Fibroblast of the aortic adventitia (primary cell): ENCODE measurements around the gene SBK2. TPM values are rescaled to one million over a fixed set of nuclear protein-coding genes. Genes with fewer than 3 reads are reported as not detected.
A peak's percentile ranks its signal among the peaks of the same experiment; 100 is the strongest.

Experiments used
- DNase-seq: peaks from one replicate; pipeline ENCODE4 v3.0.0-alpha.2; 2010; ENCODE audit warnings: low read depth
- H3K4me3 ChIP-seq: 2 replicates; pipeline ENCODE4 v1.5.1; 2011; ENCODE audit warnings: low read depth, mild to moderate bottlenecking, control low read depth, low read length, moderate library complexity
- total RNA-seq: library from RNA; depleted of rRNA; stranded (reverse); fragments of >200 nt; gene quantifications from 2 replicates; pipeline ENCODE4 v1.2.3, GENCODE V29; 2012; ENCODE audit warnings: low replicate concordance
- TF ChIP-seq, protein P1 (sequence below): IDR thresholded peaks from 2 replicates; pipeline ENCODE4 v1.5.1; 2011; ENCODE audit warnings: mild to moderate bottlenecking, low read length, control low read depth, inconsistent platforms; ENCODE audit not compliant: insufficient read depth

Gene SBK2
- total RNA-seq, 1 donor = not detected

DNA sequence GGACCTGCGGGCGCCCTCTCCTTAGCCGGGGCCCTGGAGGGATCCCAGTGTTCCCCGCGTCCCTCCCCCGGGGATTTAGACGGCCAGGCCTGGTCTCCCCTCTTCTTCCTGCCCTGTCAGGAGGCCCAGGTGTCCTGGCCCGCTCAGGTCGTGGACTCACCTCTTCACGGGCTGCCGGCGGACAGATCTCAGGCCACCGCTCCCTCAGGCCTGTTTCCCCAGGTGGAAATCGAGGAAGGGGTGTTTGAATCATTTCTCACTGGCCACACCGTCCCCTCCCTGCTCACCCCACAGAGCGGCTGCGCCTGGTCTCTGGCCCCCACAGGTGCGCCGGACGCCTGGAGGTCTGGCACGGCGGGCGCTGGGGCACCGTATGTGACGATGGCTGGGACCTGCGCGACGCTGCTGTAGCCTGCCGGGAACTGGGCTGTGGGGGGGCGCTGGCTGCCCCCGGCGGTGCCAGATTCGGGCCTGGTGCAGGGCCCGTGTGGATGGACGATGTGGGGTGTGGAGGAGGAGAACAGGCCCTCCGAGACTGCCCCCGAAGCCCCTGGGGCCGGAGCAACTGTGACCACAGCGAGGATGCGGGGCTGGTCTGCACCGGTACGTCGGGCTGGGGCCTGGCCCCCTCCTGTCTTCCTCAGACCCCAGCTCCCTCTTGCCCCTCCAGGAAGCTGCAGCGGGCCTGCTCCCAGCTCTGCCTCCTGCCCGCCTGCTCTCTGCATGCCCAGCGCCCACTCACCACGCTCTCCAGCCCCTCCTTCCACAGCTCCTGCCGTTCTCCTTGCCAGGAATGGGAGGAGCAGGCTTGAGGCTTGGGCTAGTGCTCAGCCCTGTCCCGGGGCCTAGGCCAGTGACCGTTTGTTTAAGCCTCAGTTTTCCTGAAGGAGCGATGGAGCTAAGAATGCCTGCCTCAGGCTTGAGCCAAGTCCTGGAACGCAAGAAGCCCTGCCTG is 46.2 kb downstream of the SBK2 start:
- TF ChIP-seq, protein P1, sequence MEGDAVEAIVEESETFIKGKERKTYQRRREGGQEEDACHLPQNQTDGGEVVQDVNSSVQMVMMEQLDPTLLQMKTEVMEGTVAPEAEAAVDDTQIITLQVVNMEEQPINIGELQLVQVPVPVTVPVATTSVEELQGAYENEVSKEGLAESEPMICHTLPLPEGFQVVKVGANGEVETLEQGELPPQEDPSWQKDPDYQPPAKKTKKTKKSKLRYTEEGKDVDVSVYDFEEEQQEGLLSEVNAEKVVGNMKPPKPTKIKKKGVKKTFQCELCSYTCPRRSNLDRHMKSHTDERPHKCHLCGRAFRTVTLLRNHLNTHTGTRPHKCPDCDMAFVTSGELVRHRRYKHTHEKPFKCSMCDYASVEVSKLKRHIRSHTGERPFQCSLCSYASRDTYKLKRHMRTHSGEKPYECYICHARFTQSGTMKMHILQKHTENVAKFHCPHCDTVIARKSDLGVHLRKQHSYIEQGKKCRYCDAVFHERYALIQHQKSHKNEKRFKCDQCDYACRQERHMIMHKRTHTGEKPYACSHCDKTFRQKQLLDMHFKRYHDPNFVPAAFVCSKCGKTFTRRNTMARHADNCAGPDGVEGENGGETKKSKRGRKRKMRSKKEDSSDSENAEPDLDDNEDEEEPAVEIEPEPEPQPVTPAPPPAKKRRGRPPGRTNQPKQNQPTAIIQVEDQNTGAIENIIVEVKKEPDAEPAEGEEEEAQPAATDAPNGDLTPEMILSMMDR = no peak
- no peak overlapping the region for H3K4me3 ChIP-seq
- peak; percentile 50 for DNase-seq

DNA sequence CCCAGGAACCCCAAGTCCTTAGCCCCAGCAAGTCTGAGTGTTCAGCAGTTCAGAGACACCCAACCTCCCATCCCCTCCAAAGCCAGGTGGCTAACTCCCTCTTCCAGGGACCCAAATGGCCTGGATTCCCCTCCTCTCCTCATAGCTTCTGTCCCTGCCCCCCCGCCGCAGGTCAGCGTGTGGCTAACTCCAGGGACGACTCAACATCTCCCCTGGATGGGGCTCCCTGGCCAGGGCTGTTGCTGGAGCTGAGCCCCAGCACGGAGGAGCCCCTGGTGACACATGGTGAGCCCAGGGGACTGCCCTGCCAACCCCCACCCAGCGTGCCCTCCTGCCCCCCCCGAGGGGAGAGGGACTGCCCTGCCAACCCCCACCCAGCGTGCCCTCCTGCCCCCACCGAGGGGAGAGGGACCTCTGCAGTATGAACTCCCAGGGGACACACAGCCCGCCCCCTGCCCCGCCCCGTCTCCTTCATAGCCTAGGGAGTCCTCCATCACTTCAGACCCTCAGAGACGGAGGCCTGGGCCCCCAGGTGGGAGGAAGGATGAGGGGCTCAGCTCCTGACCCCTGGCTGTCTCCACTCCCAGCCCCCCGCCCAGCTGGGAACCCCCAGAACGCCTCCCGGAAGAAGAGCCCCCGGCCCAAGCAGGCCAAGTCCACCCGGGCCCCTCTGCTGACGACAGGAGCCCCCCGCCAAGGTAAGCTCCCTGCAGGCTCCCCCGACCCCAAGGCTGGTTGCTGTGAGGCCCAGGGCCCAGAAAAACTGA is 47.0 kb downstream of the SBK2 start:
- DNase-seq = peak; percentile 52
- TF ChIP-seq, protein P1 = no peak
- no peak overlapping the region for H3K4me3 ChIP-seq

DNA sequence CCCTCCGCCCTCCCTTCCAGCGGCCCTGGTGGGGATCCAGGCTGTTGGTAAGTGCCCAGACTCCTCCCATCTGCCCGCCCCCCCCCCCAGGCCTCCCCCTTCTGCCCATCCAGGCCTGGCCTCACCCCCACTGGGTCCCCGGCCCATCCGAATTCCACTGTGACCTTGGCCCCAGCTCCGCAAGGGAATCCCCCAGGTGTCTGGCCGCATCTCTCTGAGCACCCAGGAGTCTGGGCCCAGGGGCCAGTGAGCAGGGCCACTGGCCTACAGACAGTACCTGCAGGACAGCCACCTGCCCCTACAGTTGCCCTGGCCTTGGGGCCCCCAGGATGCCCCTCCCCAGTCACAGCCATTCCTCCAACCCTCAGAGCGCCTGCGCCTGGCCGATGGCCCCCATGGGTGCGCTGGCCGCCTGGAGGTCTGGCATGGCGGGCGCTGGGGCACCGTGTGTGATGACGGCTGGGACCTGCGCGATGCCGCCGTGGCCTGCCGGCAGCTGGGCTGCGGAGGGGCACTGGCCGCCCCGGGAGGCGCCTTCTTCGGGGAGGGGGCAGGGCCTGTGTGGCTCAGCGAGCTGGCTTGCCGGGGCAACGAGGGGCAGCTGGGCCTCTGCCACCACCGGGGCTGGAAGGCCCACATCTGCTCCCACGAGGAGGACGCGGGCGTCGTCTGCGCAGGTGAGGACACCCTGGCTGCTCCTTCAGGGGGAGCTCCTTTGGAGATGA is 47.8 kb downstream of the SBK2 start:
- peak; percentile 31 for DNase-seq
- H3K4me3 ChIP-seq = no peak overlapping the region
- TF ChIP-seq, protein P1 = no peak

DNA sequence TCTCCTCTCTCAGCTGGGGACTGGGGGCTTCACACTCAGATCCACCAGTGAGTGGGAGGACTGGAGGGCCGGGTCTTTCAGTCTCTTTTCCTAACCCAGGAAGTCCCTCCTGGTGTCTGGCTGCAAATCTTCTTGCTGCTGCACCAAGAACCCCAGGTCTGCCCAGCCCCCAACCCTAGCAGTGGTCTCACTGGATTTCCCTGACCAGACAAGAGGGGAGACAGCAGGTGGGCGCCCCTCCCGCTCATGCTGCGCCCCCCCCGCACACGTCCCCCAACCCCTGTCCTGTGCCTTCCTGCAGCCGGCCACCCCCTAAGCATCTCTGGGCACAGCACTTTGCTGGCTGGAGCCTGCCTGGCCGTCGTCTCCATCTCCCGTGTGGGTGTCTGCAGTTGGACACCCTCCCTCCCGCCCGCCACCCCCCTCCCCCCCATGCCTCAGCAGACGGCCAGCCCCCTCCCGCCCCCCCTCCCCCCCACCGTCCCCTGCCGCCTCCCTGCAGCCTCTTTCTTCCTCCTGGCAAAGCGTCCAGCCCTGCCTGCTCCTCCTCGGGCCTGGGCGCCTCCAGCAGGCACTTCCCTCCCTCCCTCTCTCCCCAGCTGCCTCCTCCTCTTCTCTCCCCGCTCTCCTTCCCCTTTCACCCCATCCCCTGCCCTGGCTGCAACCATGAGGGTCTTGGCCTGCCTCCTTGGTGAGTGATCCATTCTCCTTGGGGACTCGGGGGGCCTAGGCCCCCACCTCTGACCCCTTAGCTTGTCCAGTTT is 48.8 kb downstream of the SBK2 start, which contains the start of gene SSC5D:
TSS of gene SSC5D (plus strand) at position 513 of the 764 bp plus-strand sequence. CDS start at position 667, 154 bp downstream.
- peak; percentile 64 for DNase-seq
- peak within 1 kb of the TSS; percentile 81 for H3K4me3 ChIP-seq
- TF ChIP-seq, protein P1 = no peak

DNA sequence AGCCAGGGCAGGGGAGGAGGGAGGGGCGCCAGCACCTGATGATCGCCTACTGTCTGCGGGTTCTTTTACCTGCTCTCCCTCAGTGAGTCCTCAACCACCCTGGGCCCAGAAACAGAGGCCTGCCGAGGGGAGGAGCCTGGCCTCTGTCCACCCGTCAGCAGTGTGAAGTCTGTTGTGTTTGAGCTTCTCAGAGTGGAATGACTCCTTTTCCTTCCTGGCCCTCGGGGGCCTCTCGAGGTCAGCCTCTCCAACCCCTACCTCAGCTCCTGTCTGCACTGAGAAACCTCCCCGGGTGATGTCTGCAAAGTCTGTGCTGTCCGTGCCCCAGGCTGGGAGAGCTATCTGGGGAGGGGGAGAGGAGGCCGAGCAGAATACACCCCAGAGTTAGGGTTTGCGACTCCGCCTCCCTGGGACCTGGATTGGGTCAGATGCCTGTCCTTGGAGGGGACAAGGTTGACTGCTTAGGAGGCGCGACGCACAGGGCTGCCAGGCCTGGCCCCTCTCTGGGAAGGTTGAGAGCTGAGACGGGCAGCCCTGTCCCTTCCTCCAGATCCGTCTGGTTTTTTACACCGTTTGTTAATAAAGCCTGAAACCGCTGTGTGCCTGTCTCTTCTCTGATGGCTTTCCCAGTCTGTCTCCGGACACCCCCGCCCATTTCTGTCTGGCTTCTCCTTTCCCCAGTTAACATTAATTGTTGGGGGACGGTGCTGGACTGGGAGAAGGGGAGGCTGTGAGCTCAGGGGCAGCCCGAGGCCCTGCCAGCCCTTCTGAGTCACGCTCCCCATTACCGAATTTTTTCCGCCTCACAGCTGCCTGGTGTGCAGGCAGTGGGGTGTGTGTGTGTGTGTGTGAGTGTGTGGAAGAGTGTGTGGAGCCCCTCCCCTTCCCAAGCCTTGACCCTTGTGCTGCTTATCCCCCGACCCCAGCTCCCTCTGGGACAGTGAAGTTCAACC is 49.7 kb downstream of the SBK2 start:
- TF ChIP-seq, protein P1 = no peak
- peak overlapping the region; percentile 81 for H3K4me3 ChIP-seq
- peak; percentile 96 for DNase-seq
